ENCODE results near the gene GAMT. TPM values are rescaled to one million over a fixed set of nuclear protein-coding genes. Genes with fewer than 3 reads are reported as not detected.

The GAMT gene
- total RNA-seq, 5 donors from 2014 or later (not counting 1 experiment from before 2014, with no cell fraction given) = 11.8 to 18.1 (median 13.7) TPM

- Histone ChIP-seq H3K27me3 (replicated peaks in 1 of 2; ENCODE audit: control insufficient read depth in 2 of 2, extremely low read depth in 1 of 2, insufficient read depth in 2 of 2, low read length in 1 of 2) (peaks cover 0 to 1% of the 10 kb centered on the region in 2 experiments), H3K9me3 (no peaks in the 10 kb centered on the region), H3K36me3 (ENCODE audit: control insufficient read depth in 2 of 2, extremely low read depth in 1 of 2, insufficient read depth in 1 of 2, low read length in 1 of 2) (peaks cover 6 to 13% of the 10 kb centered on the region in 2 donors), H3K4me1 (ENCODE audit: control insufficient read depth in 1 of 2, extremely low read depth in 1 of 2, insufficient read depth in 2 of 2, low read length in 2 of 2) (peaks cover 0 to 28% of the 10 kb centered on the region in 2 experiments), H3K4me3 (ENCODE audit: control insufficient read depth in 1 of 2, extremely low read depth in 1 of 2, low read length in 1 of 2) (no peak overlapping the region), H3K27ac (ENCODE audit: low read length) (no peak overlapping the region)
- Mint-ChIP-seq H3K4me3 (no peak overlapping the region), H3K27me3 (no peaks in the 10 kb centered on the region), H3K4me1 (peaks cover 4 to 12% (median 10%) of the 10 kb centered on the region in 3 donors), H3K27ac (no peak overlapping the region), H3K9me3 (no peaks in the 10 kb centered on the region), H3K36me3 (peaks cover 9% of the 10 kb centered on the region)
- 89% methylated on average over 39 of the region's 42 CpGs for WGBS (ENCODE audit: insufficient coverage)
- DNase-seq = no peak
- CTCF ChIA-PET = no interaction called here
- POLR2A ChIA-PET = interaction anchor here in 1 of 2 donors (0.6 kb wide), 1 partner anchor 38 kb away, joined by 3 read pairs; no protein-coding TSS in a partner anchor
- ATAC-seq (replicated peaks in 1 of 4) = no peak
Observed at GRCh38 chr19:1396768-1397679, 4.3 kb downstream of the GAMT start.

DNA sequence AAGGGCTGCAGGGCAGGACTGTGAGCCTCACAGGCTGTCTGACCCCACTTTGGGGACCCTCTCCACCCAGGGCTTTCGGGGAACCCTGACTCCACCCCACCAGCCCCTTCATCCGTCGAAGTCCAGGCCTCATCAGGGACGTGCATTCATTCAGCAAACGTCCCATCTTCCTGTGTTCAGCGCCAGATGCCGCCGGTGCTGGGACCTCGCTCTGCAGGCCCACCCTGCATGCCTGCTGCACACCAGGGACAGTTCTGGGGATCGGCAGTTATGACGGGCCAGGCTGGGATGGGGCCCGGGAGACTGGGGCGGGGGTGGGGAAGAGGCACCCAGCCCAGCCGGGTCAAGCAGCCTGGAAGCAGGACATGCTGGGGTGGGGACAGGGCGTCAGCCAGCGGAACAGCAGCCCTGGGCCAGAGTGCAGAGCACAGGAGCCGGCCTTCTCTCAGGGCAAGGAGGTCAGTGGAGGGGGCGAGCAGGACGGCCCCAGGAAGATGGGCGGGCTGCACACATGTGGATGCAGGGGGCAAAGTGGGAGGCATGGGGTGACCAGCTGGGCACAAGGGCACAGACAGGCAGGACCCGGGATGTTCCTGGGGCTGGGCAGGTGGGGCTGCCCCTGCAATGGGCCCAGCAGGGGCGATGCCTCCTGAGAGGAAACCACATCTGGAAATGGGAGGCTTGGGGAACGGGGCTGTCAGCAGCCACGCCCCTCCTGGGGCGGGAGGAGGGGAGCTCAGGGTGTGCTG lies 5.1 kb downstream of the GAMT start:
- ChIA-PET POLR2A (interaction anchor here in 1 of 2 donors (0.6 kb wide), 1 partner anchor 39 kb away, joined by 3 read pairs; no protein-coding TSS in a partner anchor), CTCF (no interaction called here)
- Histone ChIP-seq H3K4me3 (ENCODE audit: control insufficient read depth in 1 of 2, extremely low read depth in 1 of 2, low read length in 1 of 2) (no peak overlapping the region), H3K27me3 (replicated peaks in 1 of 2; ENCODE audit: control insufficient read depth in 2 of 2, extremely low read depth in 1 of 2, insufficient read depth in 2 of 2, low read length in 1 of 2) (no peaks in the 10 kb centered on the region), H3K36me3 (ENCODE audit: control insufficient read depth in 2 of 2, extremely low read depth in 1 of 2, insufficient read depth in 1 of 2, low read length in 1 of 2) (peaks cover 6 to 13% of the 10 kb centered on the region in 2 donors), H3K4me1 (ENCODE audit: control insufficient read depth in 1 of 2, extremely low read depth in 1 of 2, insufficient read depth in 2 of 2, low read length in 2 of 2) (peaks cover 0 to 23% of the 10 kb centered on the region in 2 experiments), H3K27ac (ENCODE audit: low read length) (no peak overlapping the region), H3K9me3 (no peaks in the 10 kb centered on the region)
- Mint-ChIP-seq H3K27ac (no peak overlapping the region), H3K36me3 (peaks cover 11% of the 10 kb centered on the region), H3K9me3 (no peaks in the 10 kb centered on the region), H3K4me3 (no peak overlapping the region), H3K27me3 (no peaks in the 10 kb centered on the region), H3K4me1 (peaks cover 4 to 12% (median 9%) of the 10 kb centered on the region in 3 donors)
- 70% methylated on average over 20 of the region's 25 CpGs for WGBS (ENCODE audit: insufficient coverage)
- DNase-seq (no peak), ATAC-seq (replicated peaks in 1 of 4) (peak in 1 of 4 experiments; percentile 7)

- 97% methylated on average over 42 of the region's 52 CpGs for WGBS (ENCODE audit: insufficient coverage)
- ChIA-PET POLR2A (no interaction called here), CTCF (no interaction called here)
- peaks cover 13% of the 10 kb centered on the region for H3K36me3 Mint-ChIP-seq
- no peaks in the 10 kb centered on the region for H3K9me3 Mint-ChIP-seq
- Histone ChIP-seq H3K4me3 (ENCODE audit: control insufficient read depth in 1 of 2, extremely low read depth in 1 of 2, low read length in 1 of 2) (no peak overlapping the region), H3K27ac (ENCODE audit: low read length) (no peak overlapping the region), H3K36me3 (ENCODE audit: control insufficient read depth in 2 of 2, extremely low read depth in 1 of 2, insufficient read depth in 1 of 2, low read length in 1 of 2) (peaks cover 6 to 21% of the 10 kb centered on the region in 2 donors), H3K9me3 (no peaks in the 10 kb centered on the region), H3K27me3 (replicated peaks in 1 of 2; ENCODE audit: control insufficient read depth in 2 of 2, extremely low read depth in 1 of 2, insufficient read depth in 2 of 2, low read length in 1 of 2) (no peaks in the 10 kb centered on the region), H3K4me1 (ENCODE audit: control insufficient read depth in 1 of 2, extremely low read depth in 1 of 2, insufficient read depth in 2 of 2, low read length in 2 of 2) (peaks cover 0 to 16% of the 10 kb centered on the region in 2 experiments)
- H3K4me1 Mint-ChIP-seq = peaks cover 4 to 7% (median 4%) of the 10 kb centered on the region in 3 donors
- H3K27ac Mint-ChIP-seq = no peak overlapping the region
- H3K27me3 Mint-ChIP-seq = no peaks in the 10 kb centered on the region
- no peak for DNase-seq
- ATAC-seq (replicated peaks in 1 of 4) = no peak
- H3K4me3 Mint-ChIP-seq = no peak overlapping the region
Observed at GRCh38 chr19:1395194-1396018, 5.9 kb downstream of the GAMT start.

DNA sequence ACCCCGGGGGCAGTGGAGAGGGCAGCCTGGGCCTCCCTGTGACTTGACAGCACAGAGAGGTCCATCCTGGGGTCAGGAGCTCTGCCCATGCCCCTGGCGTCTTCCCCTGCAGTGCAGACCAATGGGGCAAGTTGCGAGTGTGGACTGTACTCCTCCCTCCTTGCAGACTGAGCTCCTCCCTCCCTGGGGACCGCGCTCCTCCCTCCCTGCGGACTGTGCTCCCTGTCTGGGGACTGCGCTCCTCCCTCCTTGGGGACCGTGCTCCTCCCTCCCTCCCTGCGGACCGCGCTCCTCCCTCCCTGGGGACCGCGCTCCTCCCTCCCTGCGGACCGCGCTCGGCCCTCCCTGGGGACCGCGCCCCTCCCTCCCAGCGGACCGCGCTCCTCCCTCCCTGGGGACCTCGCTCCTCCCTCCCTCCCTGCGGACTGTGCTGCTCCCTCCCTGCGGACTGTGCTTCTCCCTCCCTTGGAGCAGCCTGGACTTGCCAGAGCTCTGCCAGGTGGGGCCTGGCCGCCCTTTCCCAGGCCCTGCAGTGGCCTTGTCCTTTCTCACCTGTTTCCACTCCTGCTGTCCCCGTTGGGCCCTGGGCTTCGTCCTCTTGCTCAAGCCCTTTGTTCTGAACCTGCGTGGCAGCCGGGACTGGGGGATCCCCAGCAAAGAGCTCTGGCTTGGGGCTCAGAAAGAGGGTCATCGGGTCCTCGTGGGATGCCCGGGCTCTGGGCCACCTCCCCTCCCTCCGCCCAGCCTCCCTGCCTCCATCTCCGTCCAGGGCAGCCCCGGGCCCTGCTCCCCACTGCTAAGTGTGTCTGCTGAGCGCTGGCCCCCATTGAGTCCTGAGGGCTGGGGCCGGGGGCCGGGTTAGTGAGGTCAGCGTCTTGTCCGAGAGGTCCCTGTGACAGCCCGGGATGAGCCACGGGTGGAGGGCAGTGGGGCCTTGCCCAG lies 6.8 kb downstream of the GAMT start:
- no peak overlapping the region for H3K27ac ChIP-seq (ENCODE audit: low read length)
- no peaks in the 10 kb centered on the region for H3K27me3 Mint-ChIP-seq
- peaks cover 0 to 14% of the 10 kb centered on the region in 2 experiments for H3K4me1 ChIP-seq (ENCODE audit: control insufficient read depth in 1 of 2, extremely low read depth in 1 of 2, insufficient read depth in 2 of 2, low read length in 2 of 2)
- H3K4me3 ChIP-seq (ENCODE audit: control insufficient read depth in 1 of 2, extremely low read depth in 1 of 2, low read length in 1 of 2) = no peak overlapping the region
- H3K27me3 ChIP-seq (replicated peaks in 1 of 2; ENCODE audit: control insufficient read depth in 2 of 2, extremely low read depth in 1 of 2, insufficient read depth in 2 of 2, low read length in 1 of 2) = no peaks in the 10 kb centered on the region
- DNase-seq (no peak), ATAC-seq (replicated peaks in 1 of 4) (no peak)
- CTCF ChIA-PET = no interaction called here
- no peak overlapping the region for H3K27ac Mint-ChIP-seq
- POLR2A ChIA-PET = no interaction called here
- no peaks in the 10 kb centered on the region for H3K9me3 ChIP-seq
- no peak overlapping the region for H3K4me3 Mint-ChIP-seq
- H3K36me3 ChIP-seq (ENCODE audit: control insufficient read depth in 2 of 2, extremely low read depth in 1 of 2, insufficient read depth in 1 of 2, low read length in 1 of 2) = peaks cover 6 to 28% of the 10 kb centered on the region in 2 donors
- peaks cover 4 to 5% (median 4%) of the 10 kb centered on the region in 3 donors for H3K4me1 Mint-ChIP-seq
- no peaks in the 10 kb centered on the region for H3K9me3 Mint-ChIP-seq
- 94% methylated on average over 31 of the region's 43 CpGs for WGBS (ENCODE audit: insufficient coverage)
- H3K36me3 Mint-ChIP-seq = peaks cover 19% of the 10 kb centered on the region

GRCh38 chr19:1393841-1394240 lies 7.5 kb downstream of the GAMT start:
- Mint-ChIP-seq H3K4me1 (peaks cover 4 to 8% (median 4%) of the 10 kb centered on the region in 3 donors), H3K4me3 (no peak overlapping the region), H3K36me3 (peaks cover 25% of the 10 kb centered on the region), H3K27me3 (no peaks in the 10 kb centered on the region), H3K9me3 (no peaks in the 10 kb centered on the region), H3K27ac (no peak overlapping the region)
- H3K4me3 ChIP-seq (ENCODE audit: control insufficient read depth in 1 of 2, extremely low read depth in 1 of 2, low read length in 1 of 2) = no peak overlapping the region
- no peaks in the 10 kb centered on the region for H3K9me3 ChIP-seq
- POLR2A ChIA-PET = no interaction called here
- H3K4me1 ChIP-seq (ENCODE audit: control insufficient read depth in 1 of 2, extremely low read depth in 1 of 2, insufficient read depth in 2 of 2, low read length in 2 of 2) = peaks cover 0 to 14% of the 10 kb centered on the region in 2 experiments
- no peaks in the 10 kb centered on the region for H3K27me3 ChIP-seq (replicated peaks in 1 of 2; ENCODE audit: control insufficient read depth in 2 of 2, extremely low read depth in 1 of 2, insufficient read depth in 2 of 2, low read length in 1 of 2)
- ATAC-seq (replicated peaks in 1 of 4) (no peak), DNase-seq (no peak)
- CTCF ChIA-PET = no interaction called here
- WGBS (ENCODE audit: insufficient coverage) = 95% methylated on average over 17 of the region's 17 CpGs
- H3K36me3 ChIP-seq (ENCODE audit: control insufficient read depth in 2 of 2, extremely low read depth in 1 of 2, insufficient read depth in 1 of 2, low read length in 1 of 2) = peaks cover 10 to 35% of the 10 kb centered on the region in 2 donors
- H3K27ac ChIP-seq (ENCODE audit: low read length) = no peak overlapping the region
